GM12878 (cell line): Measurements from ENCODE around the gene TXNRD3. TPM values are rescaled to one million over a fixed set of nuclear protein-coding genes. Genes with fewer than 3 reads are reported as not detected.

Experiments
- ATAC-seq: fragments of 200-7000 bp; cut with Tn5 transposase; 3 replicates; pipeline ENCODE4 v1.9.1; 2020; ENCODE audit warnings: mild to moderate bottlenecking, moderate library complexity
- BruUV-seq: library from RNA; stranded (reverse); fragments of 400-500 nt; replicated peaks from 2 replicates; lab custom pipeline; 2021; lab: Mats Ljungman, UMichigan
- CTCF ChIA-PET: fragments of 300-600 bp; sonication (Branson Sonifier 250); formaldehyde crosslinking; extraction: SDS; loops from one replicate; lab custom pipeline; 2021; ENCODE audit warnings: inconsistent platforms; lab: Yijun Ruan, JAX
- POLR2A ChIA-PET: fragments of 350-600 bp; formaldehyde crosslinking; extraction: SDS; loops from one replicate; lab custom pipeline; 2021; ENCODE audit warnings: inconsistent platforms; lab: Charles Lee
- RAD21 ChIA-PET: fragments of 300-600 bp; sonication (Branson Sonifier 250); formaldehyde crosslinking; loops from one replicate; lab custom pipeline; 2023; ENCODE audit warnings: antibody characterized with exemption; ENCODE audit not compliant: unreplicated experiment; lab: Charles Lee
- SMC1A ChIA-PET: fragments of 300-600 bp; sonication (Branson Sonifier 250); formaldehyde crosslinking; loops from one replicate; lab custom pipeline; 2023; ENCODE audit not compliant: unreplicated experiment, uncharacterized antibody; lab: Charles Lee
- DNase-seq: peaks from one replicate; pipeline ENCODE4 v3.0.0-alpha.2; 2011; ENCODE audit warnings: low read depth, low spot score
- FAIRE-seq: peaks from 3 replicates; lab custom pipeline; 2011; peaks lifted over from hg19 to GRCh38; lab: Jason Lieb, UNC
- H2AFZ ChIP-seq: 2 replicates; pipeline ENCODE4 v1.6.0; 2011; ENCODE audit warnings: low read depth, low read length, control low read depth; ENCODE audit not compliant: control insufficient read depth
- H3K27ac ChIP-seq: 2 replicates; pipeline ENCODE4 v1.5.1; 2011; ENCODE audit warnings: control low read depth; ENCODE audit not compliant: control insufficient read depth, insufficient read depth
- H3K27me3 ChIP-seq, 2 experiments: replicated peaks in 1 of 2; 2 replicates each; pipeline versions ENCODE4 v1.6.0 to v1.6.1; 2011; ENCODE audit warnings: low read length in 1 of 2; ENCODE audit not compliant: control insufficient read depth in 2 of 2, insufficient read depth in 2 of 2
- H3K36me3 ChIP-seq, 2 experiments: 2 replicates each; pipeline ENCODE4 v1.5.1; 2011; ENCODE audit warnings: low read length in 1 of 2; ENCODE audit not compliant: control insufficient read depth in 2 of 2, insufficient read depth in 2 of 2
- H3K4me1 ChIP-seq: 2 replicates; pipeline ENCODE4 v1.6.1; 2011; ENCODE audit warnings: mild to moderate bottlenecking, low read length, moderate library complexity, mixed read lengths; ENCODE audit not compliant: control insufficient read depth, insufficient read depth
- H3K4me2 ChIP-seq: 2 replicates; pipeline ENCODE4 v1.6.0; 2011; ENCODE audit warnings: control low read depth; ENCODE audit not compliant: control insufficient read depth, insufficient read depth
- H3K4me3 ChIP-seq: fragments of 200-600 bp; sonication (generic); 2 replicates; pipeline ENCODE4 v1.5.1; 2016
- H3K79me2 ChIP-seq: 2 replicates; pipeline ENCODE4 v1.6.0; 2011; ENCODE audit warnings: low read length; ENCODE audit not compliant: control insufficient read depth, insufficient read depth
- H3K9ac ChIP-seq: 2 replicates; pipeline ENCODE4 v1.8.0; 2011; ENCODE audit warnings: low read length, control low read depth, mixed read lengths; ENCODE audit not compliant: control insufficient read depth, insufficient read depth
- H3K9me3 ChIP-seq: replicated peaks from 3 replicates; pipeline ENCODE4 v1.5.1; 2011; ENCODE audit warnings: mild to moderate bottlenecking, low read length; ENCODE audit not compliant: control insufficient read depth, insufficient read depth
- H4K20me1 ChIP-seq: 2 replicates; pipeline ENCODE4 v1.6.0; 2011; ENCODE audit not compliant: control insufficient read depth, insufficient read depth
- CREM ChIP-seq: IDR thresholded peaks from 2 replicates; pipeline ENCODE4 v1.6.1; 2014; ENCODE audit warnings: antibody characterized with exemption, low read depth
- EZH2 ChIP-seq: IDR thresholded peaks from 2 replicates; pipeline ENCODE4 v1.6.1; 2012; ENCODE audit warnings: low read depth, mild to moderate bottlenecking, control low read depth, inconsistent platforms, low read length, borderline replicate concordance; ENCODE audit not compliant: control insufficient read depth
- FOS ChIP-seq: IDR thresholded peaks from 3 replicates; pipeline ENCODE4 v1.6.1; 2011; ENCODE audit warnings: borderline replicate concordance; ENCODE audit not compliant: insufficient read length; ENCODE audit errors: extremely low read depth
- FOXK2 ChIP-seq: fragments of 450-650 bp; IDR thresholded peaks from 2 replicates; pipeline ENCODE4 v1.6.1; 2017; ENCODE audit warnings: mild to moderate bottlenecking, moderate library complexity
- RFX5 ChIP-seq: IDR thresholded peaks from 2 replicates; pipeline ENCODE4 v1.6.1; 2011; ENCODE audit warnings: low read depth, low read length, improper control_type of control experiment
- WGBS: methylation state at CpG from one replicate; pipeline ENCODE4 v1.1.6; 2016; ENCODE audit warnings: low lambda C conversion rate; ENCODE audit not compliant: insufficient replicate concordance, insufficient coverage; ENCODE audit errors: missing lambda C conversion rate; 5-methylcytosine and 5-hydroxymethylcytosine counted together
- in situ Hi-C: fragments of 300-500 bp; cut with MboI; formaldehyde crosslinking; loops from 9 replicates; pipeline ENCODE4 v1.14.3; 2018; ENCODE audit warnings: mixed read lengths
- intact Hi-C: fragments of 100-400 bp; cut with micrococcal nuclease; formaldehyde crosslinking; loops from one replicate; pipeline ENCODE4 v1.14.2; 2022; ENCODE audit not compliant: unreplicated experiment
- polyA plus RNA-seq, 11 experiments: library from polyadenylated mRNA; depleted of rRNA in 4 of 11; unstranded in 6 of 11; stranded (reverse) in 5 of 11; fragments of >200 nt; fragmentation: Nextera tagmentation in 4 of 11; fragmentation: Illumina TruSeq in 1 of 11; extraction: Ambion mirVana in 4 of 11; extraction: Trizol in 1 of 11; gene quantifications; 1 replicate in 1 of 11; 2 replicates in 10 of 11; pipeline versions ENCODE4 v1.2.1 to v1.2.3, GENCODE V29; 2011 to 2016; ENCODE audit warnings: inconsistent platforms in 2 of 11, missing spikeins in 2 of 11, low read depth in 1 of 11
- total RNA-seq, 4 experiments: library from RNA; depleted of rRNA in 3 of 4; stranded (reverse); fragments of >200 nt in 3 of 4; fragmentation: Illumina TruSeq in 1 of 4; extraction: Trizol in 1 of 4; gene quantifications; 2 replicates each; pipeline versions ENCODE4 v1.2.1 to v1.2.3, GENCODE V29; 2013 to 2021
- TF ChIP-seq, protein P1 (sequence below): fragments of 450-650 bp; formaldehyde crosslinking; IDR thresholded peaks from 2 replicates; pipeline ENCODE4 v1.4.0; 2022; ENCODE audit warnings: mild to moderate bottlenecking, moderate library complexity
- TF ChIP-seq, protein P2 (sequence below): fragments of 450-650 bp; formaldehyde crosslinking; IDR thresholded peaks from 2 replicates; pipeline ENCODE4 v1.4.0; 2020; ENCODE audit warnings: mild to moderate bottlenecking, moderate library complexity
- TF ChIP-seq, protein P3 (sequence below): fragments of 450-650 bp; IDR thresholded peaks from 2 replicates; pipeline ENCODE4 v1.6.1; 2018; ENCODE audit warnings: borderline replicate concordance, mild to moderate bottlenecking; ENCODE audit not compliant: partially characterized antibody

The TXNRD3 gene
- total and polyA plus RNA-seq, 10 of the 15 experiments (the other 5 are each of a cell fraction or from before 2014, with no cell fraction given) = not detected

DNA sequence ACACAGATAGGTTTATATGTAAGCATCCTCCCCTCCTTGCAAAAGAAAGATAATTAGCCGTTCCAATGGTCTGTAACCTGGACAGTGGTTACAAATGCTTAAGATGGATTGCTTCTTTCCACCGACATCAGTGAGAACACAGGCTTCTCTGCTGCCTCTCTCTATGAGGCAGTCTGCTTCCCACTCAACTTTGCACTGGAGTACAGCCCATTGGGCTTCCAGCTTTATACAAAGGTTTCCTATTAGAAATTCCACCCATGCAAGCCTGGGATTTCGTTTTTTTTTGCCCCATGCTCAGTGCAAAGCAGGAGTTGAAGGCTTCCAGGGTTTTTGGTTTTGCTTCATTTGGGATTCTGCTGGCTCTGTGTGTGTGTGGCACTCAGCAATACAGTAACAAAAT lies 48.9 kb downstream of the TXNRD3 start (continued):
- TF ChIP-seq, protein P1, sequence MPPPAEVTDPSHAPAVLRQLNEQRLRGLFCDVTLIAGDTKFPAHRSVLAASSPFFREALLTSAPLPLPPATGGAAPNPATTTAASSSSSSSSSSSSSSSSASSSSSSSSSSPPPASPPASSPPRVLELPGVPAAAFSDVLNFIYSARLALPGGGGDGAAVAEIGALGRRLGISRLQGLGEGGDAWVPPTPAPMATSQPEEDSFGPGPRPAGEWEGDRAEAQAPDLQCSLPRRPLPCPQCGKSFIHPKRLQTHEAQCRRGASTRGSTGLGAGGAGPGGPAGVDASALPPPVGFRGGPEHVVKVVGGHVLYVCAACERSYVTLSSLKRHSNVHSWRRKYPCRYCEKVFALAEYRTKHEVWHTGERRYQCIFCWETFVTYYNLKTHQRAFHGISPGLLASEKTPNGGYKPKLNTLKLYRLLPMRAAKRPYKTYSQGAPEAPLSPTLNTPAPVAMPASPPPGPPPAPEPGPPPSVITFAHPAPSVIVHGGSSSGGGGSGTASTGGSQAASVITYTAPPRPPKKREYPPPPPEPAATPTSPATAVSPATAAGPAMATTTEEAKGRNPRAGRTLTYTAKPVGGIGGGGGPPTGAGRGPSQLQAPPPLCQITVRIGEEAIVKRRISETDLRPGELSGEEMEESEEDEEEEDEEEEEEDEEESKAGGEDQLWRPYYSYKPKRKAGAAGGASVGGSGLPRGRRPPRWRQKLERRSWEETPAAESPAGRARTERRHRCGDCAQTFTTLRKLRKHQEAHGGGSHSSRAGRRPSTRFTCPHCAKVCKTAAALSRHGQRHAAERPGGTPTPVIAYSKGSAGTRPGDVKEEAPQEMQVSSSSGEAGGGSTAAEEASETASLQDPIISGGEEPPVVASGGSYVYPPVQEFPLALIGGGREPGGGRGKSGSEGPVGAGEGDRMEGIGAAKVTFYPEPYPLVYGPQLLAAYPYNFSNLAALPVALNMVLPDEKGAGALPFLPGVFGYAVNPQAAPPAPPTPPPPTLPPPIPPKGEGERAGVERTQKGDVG (CRISPR knock-in tag) = no peak
- TF ChIP-seq, protein P2, sequence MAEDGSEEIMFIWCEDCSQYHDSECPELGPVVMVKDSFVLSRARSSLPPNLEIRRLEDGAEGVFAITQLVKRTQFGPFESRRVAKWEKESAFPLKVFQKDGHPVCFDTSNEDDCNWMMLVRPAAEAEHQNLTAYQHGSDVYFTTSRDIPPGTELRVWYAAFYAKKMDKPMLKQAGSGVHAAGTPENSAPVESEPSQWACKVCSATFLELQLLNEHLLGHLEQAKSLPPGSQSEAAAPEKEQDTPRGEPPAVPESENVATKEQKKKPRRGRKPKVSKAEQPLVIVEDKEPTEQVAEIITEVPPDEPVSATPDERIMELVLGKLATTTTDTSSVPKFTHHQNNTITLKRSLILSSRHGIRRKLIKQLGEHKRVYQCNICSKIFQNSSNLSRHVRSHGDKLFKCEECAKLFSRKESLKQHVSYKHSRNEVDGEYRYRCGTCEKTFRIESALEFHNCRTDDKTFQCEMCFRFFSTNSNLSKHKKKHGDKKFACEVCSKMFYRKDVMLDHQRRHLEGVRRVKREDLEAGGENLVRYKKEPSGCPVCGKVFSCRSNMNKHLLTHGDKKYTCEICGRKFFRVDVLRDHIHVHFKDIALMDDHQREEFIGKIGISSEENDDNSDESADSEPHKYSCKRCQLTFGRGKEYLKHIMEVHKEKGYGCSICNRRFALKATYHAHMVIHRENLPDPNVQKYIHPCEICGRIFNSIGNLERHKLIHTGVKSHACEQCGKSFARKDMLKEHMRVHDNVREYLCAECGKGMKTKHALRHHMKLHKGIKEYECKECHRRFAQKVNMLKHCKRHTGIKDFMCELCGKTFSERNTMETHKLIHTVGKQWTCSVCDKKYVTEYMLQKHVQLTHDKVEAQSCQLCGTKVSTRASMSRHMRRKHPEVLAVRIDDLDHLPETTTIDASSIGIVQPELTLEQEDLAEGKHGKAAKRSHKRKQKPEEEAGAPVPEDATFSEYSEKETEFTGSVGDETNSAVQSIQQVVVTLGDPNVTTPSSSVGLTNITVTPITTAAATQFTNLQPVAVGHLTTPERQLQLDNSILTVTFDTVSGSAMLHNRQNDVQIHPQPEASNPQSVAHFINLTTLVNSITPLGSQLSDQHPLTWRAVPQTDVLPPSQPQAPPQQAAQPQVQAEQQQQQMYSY (CRISPR knock-in tag) = no peak
- no peak for TF ChIP-seq FOXK2
- TF ChIP-seq, all 136 proteins: peak for 0

DNA sequence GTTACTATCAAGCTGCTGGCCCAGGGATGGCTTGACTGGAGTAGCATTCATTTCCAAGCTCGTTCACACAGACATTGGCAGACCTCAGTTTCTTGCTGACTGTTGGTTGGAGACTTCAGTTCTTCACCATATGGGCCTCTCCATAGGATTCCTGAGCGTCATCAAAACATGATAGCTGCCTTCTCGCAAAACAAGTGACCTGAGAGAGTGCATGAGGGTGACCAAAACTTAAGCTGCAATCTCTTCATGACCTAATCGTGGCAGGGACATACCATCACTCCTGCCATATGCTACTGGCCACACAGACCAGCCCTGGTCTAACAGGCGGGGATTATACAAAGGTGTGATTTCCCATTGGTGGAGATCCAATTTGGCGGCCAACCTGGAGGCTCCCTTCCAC lies 50.2 kb downstream of the TXNRD3 start:
- H3K27ac ChIP-seq = no peak overlapping the region
- H3K27me3 ChIP-seq = peaks cover 0 to 2% of the 10 kb centered on the region in 2 experiments; a peak in 1 of 4 replicates
- no peaks in the 10 kb centered on the region for H3K79me2 ChIP-seq
- H3K4me1 ChIP-seq = no peaks in the 10 kb centered on the region
- H3K9me3 ChIP-seq = no peaks in the 10 kb centered on the region
- H3K4me2 ChIP-seq = no peak overlapping the region
- SMC1A ChIA-PET = no interaction called here
- TF ChIP-seq FOS = no peak
- no peak for TF ChIP-seq RFX5
- TF ChIP-seq EZH2 = no peak
- no peak for TF ChIP-seq CREM
- TF ChIP-seq, protein P3, sequence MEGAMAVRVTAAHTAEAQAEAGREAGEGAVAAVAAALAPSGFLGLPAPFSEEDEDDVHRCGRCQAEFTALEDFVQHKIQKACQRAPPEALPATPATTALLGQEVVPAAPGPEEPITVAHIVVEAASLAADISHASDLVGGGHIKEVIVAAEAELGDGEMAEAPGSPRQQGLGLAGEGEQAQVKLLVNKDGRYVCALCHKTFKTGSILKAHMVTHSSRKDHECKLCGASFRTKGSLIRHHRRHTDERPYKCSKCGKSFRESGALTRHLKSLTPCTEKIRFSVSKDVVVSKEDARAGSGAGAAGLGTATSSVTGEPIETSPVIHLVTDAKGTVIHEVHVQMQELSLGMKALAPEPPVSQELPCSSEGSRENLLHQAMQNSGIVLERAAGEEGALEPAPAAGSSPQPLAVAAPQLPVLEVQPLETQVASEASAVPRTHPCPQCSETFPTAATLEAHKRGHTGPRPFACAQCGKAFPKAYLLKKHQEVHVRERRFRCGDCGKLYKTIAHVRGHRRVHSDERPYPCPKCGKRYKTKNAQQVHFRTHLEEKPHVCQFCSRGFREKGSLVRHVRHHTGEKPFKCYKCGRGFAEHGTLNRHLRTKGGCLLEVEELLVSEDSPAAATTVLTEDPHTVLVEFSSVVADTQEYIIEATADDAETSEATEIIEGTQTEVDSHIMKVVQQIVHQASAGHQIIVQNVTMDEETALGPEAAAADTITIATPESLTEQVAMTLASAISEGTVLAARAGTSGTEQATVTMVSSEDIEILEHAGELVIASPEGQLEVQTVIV = no peak
- DNase-seq (no peak), ATAC-seq (no peak), FAIRE-seq (no peak)
- 25% methylated on average over 6 of the region's 6 CpGs for WGBS
- H2AFZ ChIP-seq = no peak overlapping the region
- H3K9ac ChIP-seq = no peak overlapping the region
- no TSS peak for BruUV-seq
- RAD21 ChIA-PET = no interaction called here
- CTCF ChIA-PET = no interaction called here
- no peak overlapping the region for H3K4me3 ChIP-seq
- POLR2A ChIA-PET = no interaction called here
- no peaks in the 10 kb centered on the region for H4K20me1 ChIP-seq
- in situ Hi-C loops (no loop called here), intact Hi-C loops (no loop called here)
- no peaks in the 10 kb centered on the region for H3K36me3 ChIP-seq
